ENCODE measurements around the gene LGMN. TPM values are rescaled to one million over a fixed set of nuclear protein-coding genes. Genes with fewer than 3 reads are reported as not detected.

LGMN gene
- total RNA-seq, 2 donors from 2014 or later: 70.0 to 107 TPM

DNA sequence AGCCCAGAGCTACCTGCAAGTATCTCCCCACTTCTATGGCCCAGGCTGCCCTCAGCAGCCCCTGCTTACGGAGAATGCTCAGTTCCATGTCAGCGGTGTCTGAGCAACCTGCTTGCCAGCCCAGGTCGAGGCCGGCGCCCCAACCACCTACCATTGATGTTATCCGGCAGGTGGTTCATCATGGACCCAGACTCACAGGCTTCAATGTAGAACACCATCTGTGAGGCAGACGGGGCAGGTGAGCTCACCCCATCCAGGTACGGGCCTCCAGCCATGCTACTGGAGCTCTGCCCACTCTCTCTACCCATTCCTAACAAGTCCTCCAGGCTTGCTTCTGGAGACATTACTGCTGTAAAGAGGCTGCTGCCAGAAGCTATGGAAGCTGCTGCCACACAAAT, 35.8 kb downstream of the LGMN start:
- Histone ChIP-seq H3K27me3 (no peaks in the 10 kb centered on the region), H3K36me3 (no peaks in the 10 kb centered on the region), H3K4me3 (no peak overlapping the region), H3K9me3 (no peaks in the 10 kb centered on the region), H3K4me1 (no peaks in the 10 kb centered on the region), H3K9ac (ENCODE audit: low read depth in 2 of 2, low read length in 2 of 2) (no peak overlapping the region), H3K27ac (no peak overlapping the region)
- no peak for DNase-seq
- intact Hi-C loops (cut with DNase I): no loop called here
- TF ChIP-seq, protein P1, sequence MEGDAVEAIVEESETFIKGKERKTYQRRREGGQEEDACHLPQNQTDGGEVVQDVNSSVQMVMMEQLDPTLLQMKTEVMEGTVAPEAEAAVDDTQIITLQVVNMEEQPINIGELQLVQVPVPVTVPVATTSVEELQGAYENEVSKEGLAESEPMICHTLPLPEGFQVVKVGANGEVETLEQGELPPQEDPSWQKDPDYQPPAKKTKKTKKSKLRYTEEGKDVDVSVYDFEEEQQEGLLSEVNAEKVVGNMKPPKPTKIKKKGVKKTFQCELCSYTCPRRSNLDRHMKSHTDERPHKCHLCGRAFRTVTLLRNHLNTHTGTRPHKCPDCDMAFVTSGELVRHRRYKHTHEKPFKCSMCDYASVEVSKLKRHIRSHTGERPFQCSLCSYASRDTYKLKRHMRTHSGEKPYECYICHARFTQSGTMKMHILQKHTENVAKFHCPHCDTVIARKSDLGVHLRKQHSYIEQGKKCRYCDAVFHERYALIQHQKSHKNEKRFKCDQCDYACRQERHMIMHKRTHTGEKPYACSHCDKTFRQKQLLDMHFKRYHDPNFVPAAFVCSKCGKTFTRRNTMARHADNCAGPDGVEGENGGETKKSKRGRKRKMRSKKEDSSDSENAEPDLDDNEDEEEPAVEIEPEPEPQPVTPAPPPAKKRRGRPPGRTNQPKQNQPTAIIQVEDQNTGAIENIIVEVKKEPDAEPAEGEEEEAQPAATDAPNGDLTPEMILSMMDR (IDR thresholded peaks at IDR 0.05): no peak

DNA sequence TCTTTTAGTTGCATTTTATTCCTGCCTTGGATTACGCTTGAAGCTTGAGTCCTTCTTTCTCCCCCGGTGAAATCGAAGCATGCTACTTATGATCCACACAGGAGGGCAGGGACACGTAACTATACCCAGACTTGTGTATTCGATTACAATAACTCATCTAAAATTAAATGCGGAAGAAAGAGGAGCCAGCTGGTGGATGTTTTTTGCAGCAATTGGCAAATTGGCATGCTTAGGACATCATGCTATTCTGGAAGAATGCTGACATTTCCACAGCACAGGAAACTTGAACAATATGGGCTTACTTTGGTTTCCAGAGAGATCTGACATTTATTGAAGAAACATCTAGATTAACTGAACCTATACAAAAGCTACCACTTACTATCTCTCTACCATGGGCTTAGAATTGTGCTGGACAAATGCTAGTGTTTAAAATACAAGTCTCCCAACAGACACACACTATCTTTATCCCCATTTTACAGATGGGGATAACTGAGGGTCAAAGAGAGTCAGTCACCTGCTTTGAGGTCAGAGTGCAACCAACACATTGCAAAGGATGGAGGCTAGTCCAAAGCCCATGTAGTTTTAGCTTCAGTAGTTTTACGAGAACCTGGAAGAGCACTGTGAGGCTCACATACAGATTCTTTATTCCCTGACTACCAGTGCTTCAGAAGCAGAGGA, 36.3 kb downstream of the LGMN start:
- Histone ChIP-seq H3K4me1 (no peaks in the 10 kb centered on the region), H3K9me3 (no peaks in the 10 kb centered on the region), H3K27ac (no peak overlapping the region), H3K9ac (ENCODE audit: low read depth in 2 of 2, low read length in 2 of 2) (no peak overlapping the region), H3K27me3 (no peaks in the 10 kb centered on the region), H3K4me3 (no peak overlapping the region), H3K36me3 (no peaks in the 10 kb centered on the region)
- TF ChIP-seq, protein P1 (IDR thresholded peaks at IDR 0.05): no peak
- intact Hi-C loops (cut with DNase I): no loop called here
- no peak for DNase-seq

DNA sequence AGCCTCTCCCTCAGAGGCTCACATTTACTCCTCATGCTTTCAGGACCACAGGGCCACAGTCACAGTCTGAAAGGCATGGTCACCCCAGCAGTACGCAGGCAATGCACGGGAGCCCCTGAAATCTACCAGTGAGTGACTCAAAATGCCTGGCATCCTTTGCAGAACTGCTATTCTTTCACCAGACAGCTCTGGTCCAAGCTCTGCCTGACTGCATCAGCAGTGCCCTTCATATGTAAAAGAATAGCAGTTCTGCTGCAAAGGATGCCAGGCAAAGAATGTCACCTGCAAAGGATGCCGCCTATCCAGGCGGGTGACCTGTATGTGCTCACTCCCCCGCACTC, 38.5 kb downstream of the LGMN start:
- no peak overlapping the region for H3K9ac ChIP-seq (ENCODE audit: low read depth in 2 of 2, low read length in 2 of 2)
- DNase-seq: no peak
- H3K27ac ChIP-seq: no peak overlapping the region
- no peak overlapping the region for H3K4me3 ChIP-seq
- H3K4me1 ChIP-seq: no peaks in the 10 kb centered on the region
- no peaks in the 10 kb centered on the region for H3K9me3 ChIP-seq
- H3K27me3 ChIP-seq: no peaks in the 10 kb centered on the region
- H3K36me3 ChIP-seq: no peaks in the 10 kb centered on the region
- intact Hi-C loops (cut with DNase I): no loop called here
- TF ChIP-seq, protein P1 (IDR thresholded peaks at IDR 0.05): no peak

DNA sequence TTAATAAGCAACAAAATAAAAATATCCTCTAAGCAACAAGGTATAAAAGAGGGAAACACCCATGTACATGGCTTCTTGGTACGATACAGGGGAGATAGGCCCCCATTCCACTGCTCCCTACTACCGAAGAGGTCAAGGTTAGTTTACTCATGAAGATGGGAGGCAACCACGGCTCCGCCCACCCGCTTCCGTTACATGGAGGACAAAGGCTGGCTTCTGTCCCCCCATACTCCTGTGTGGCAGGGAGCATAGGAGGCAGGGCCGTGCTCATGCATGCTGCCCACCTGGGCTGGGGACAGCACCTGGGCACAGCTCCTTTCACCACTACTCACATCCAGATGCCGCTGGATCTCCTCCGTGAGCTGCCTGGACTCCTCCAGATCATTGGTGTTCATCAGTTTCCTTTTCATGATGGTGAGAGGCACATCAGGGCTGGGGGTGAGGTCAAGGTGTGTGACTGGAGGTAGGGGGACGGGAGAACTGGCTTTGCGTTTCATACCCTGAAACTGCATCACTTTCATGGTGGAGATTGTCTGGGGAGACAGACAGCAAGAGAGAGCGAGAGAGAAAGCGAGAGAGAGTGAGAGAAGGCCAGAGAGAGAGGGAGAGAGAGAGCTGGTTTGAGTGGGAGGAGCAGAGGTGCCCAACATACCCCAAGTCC, 39.0 kb downstream of the LGMN start:
- no peak overlapping the region for H3K27ac ChIP-seq
- DNase-seq: no peak
- H3K36me3 ChIP-seq: no peaks in the 10 kb centered on the region
- H3K27me3 ChIP-seq: no peaks in the 10 kb centered on the region
- H3K4me3 ChIP-seq: no peak overlapping the region
- no peaks in the 10 kb centered on the region for H3K4me1 ChIP-seq
- no peaks in the 10 kb centered on the region for H3K9me3 ChIP-seq
- TF ChIP-seq, protein P1 (IDR thresholded peaks at IDR 0.05): no peak
- H3K9ac ChIP-seq (ENCODE audit: low read depth in 2 of 2, low read length in 2 of 2): no peak overlapping the region
- intact Hi-C loops (cut with DNase I): no loop called here

DNA sequence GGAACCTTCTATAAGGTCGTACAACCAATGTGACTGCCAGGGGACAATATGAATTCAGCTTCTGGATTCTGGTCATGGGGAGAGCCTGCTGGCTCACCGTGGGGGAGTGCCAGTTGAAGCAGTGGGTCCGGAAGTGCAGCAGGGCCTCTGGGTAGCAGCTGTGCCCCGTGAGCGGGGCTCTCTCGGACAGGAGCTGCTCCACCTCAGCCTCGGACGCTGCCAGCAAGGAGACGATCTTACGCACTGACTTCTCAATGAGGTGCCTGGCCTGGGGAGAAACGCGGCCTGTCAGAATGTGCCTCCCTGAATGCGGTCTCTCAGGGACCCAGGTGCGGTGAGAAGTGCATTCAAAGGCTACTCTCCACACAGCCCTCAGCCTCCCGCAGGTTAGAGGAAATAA, 42.0 kb downstream of the LGMN start:
- DNase-seq: no peak
- H3K4me1 ChIP-seq: no peaks in the 10 kb centered on the region
- H3K36me3 ChIP-seq: no peaks in the 10 kb centered on the region
- no peak overlapping the region for H3K4me3 ChIP-seq
- H3K27ac ChIP-seq: no peak overlapping the region
- TF ChIP-seq, protein P1 (IDR thresholded peaks at IDR 0.05): no peak
- no peaks in the 10 kb centered on the region for H3K27me3 ChIP-seq
- intact Hi-C loops (cut with DNase I): no loop called here
- no peaks in the 10 kb centered on the region for H3K9me3 ChIP-seq
- H3K9ac ChIP-seq (ENCODE audit: low read depth in 2 of 2, low read length in 2 of 2): no peak overlapping the region
